GM18526 (cell line): ENCODE results near the gene CCDC3.

Source experiments
- POLR2A ChIP-seq: IDR thresholded peaks from 3 replicates; pipeline ENCODE4 v1.6.1; 2011; ENCODE audit not compliant: insufficient read length; ENCODE audit errors: extremely low read depth

Gene CCDC3

DNA sequence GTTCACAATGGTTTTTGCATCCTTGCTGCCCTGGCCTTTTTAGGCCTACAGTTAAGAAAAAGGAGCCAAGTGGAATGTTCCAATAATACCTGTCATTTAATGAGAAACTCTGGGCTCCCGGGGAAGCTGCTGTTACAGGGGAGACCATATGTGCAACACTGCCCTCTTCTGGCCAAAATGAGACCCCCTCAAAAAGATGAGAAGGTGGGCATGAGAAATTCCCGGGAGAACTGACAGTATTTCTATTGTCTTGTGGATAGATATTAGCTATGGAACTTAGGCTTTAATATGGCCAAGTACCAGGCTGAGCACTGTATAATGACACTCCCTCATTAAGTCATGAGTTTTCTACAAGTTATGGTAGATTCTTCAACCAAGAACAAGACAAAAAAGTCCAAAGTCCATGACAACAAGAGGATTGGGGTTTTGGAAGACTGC, 99.4 kb downstream of the CCDC3 start:
- no peak for TF ChIP-seq POLR2A

- no peak for TF ChIP-seq POLR2A
These were observed 102.0 kb downstream of the CCDC3 start for GRCh38 chr10:12899546-12899945.

GRCh38 chr10:12898271-12898670, 103.2 kb downstream of the CCDC3 start:
- TF ChIP-seq POLR2A: no peak

DNA sequence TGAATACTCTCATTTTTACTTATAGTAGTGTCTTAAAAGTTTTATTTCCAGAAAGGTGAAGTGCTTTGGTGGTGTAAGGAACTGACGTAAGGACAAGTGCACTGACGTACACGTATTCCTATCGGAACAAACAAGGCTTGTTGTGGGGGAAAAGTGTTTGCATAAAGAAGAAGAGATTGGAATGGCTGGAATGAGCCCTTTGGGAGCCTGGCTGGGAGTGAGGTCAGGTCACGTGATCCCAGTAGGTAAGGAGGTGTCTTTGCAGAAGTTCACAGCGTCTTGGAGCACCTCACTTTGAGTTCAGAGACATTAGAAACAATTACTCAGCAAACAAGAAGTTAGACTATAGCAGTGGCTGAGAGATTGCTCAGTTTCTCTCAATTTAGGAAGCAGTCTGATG, 104.2 kb downstream of the CCDC3 start:
- no peak for TF ChIP-seq POLR2A

- TF ChIP-seq POLR2A: no peak
These were observed 105.3 kb downstream of the CCDC3 start for GRCh38 chr10:12896251-12896650.

DNA sequence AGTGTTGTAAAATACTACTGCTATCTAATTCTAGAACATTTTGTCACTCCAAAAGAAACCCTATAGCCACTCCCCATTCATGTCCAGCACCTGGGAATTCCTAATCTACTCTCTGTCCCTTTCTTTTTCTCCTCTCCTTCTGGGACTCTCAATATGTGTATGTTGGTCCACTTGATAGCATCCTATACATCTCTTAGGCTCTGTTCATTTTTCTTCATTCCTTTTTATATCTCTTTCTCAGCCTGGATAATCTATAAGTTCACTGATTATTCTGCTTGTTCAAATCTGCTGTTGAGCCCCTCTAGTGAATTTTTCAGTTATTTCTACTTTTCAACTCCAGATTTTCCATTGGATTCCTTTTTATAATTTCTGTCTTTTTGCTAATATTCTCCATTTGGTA, 108.6 kb downstream of the CCDC3 start:
- no peak for TF ChIP-seq POLR2A

DNA sequence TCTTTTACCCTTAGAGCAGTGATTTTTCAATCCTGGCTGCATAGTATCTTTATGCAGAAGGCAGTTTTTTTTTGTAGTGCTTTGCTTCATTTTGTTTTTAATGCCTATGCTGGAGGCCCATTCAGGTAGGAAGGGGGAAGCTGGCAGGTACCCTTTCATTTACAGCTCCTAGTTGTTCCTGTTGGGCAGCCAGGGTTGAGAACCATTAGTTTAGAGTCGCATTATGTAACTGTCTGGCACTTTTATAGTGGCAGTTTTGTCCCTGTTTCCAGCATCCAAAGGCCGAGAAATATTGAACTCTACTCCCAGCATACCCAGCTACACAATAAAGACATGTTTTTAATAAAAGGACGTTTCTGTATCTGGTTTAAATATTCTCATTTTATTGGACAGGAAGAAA, 110.6 kb downstream of the CCDC3 start:
- TF ChIP-seq POLR2A: no peak

DNA sequence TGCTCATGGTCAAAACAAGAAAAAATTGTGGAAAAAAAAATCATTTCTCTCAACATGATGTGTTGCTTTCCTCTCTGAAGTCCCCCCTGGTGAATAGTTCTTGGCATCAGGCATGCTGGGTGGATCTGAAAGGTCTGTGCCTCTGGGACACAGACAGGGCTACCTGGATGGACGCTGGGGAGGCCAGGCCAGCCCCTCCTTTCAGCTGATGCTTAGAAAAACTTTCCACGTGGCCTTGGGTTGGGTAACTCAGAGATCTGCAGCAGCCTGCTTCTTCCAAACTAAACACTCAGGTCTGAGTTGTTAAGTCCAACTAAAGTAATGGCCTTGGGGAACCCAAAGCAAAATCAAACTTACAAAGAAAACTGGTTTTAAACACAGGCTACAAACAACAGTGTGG, 113.0 kb downstream of the CCDC3 start:
- no peak for TF ChIP-seq POLR2A

- no peak for TF ChIP-seq POLR2A
These were observed 113.7 kb downstream of the CCDC3 start for GRCh38 chr10:12887780-12888179.

GRCh38 chr10:12884851-12885250, 116.7 kb downstream of the CCDC3 start:
- no peak for TF ChIP-seq POLR2A

DNA sequence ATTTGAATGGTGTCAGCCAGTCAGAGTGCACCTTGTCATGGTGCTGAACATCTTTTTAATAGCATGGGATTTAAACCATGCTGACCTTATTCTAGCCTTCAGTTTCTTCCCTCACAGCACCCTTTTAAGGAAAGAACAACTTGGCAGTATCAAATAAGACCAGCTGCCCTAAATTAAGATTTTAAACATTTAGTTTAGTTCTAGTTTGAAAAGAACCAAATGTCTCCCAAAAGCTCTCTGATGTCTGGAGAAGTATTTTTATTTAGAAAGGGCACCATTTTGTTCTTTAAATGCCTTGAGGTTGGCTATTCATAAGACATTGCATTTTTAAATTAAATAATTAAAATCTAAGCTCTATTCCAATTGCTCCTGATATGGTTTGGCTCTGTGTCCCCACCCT, 121.1 kb downstream of the CCDC3 start:
- no peak for TF ChIP-seq POLR2A

GRCh38 chr10:12877150-12877549, 124.4 kb downstream of the CCDC3 start:
- no peak for TF ChIP-seq POLR2A

GRCh38 chr10:12876266-12876665, 125.2 kb downstream of the CCDC3 start:
- no peak for TF ChIP-seq POLR2A

DNA sequence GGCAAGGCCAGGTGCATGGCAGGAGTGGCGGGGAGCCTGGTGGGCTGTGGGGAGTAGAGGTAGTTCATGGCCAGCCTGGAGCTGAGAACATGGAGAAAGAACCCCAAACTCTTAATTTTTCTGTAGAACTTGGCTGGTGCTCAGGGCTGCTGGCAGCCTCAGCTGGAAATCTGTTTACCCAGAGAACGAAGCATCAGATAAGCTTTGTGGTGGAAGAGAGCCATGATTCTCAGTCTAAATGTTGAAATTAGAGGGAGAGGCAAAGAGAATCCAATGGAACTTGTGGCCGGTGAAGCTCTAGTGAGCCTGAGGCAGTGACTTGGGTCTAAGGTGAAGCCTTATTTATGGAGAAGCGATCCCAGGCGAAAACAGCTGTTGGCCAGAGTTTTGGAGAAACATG, 126.4 kb downstream of the CCDC3 start:
- no peak for TF ChIP-seq POLR2A

GRCh38 chr10:12874501-12874900, 127.0 kb downstream of the CCDC3 start:
- TF ChIP-seq POLR2A: no peak

- no peak for TF ChIP-seq POLR2A
These were observed 128.3 kb downstream of the CCDC3 start for GRCh38 chr10:12873172-12873571.

- TF ChIP-seq POLR2A: no peak
These were observed 128.9 kb downstream of the CCDC3 start for GRCh38 chr10:12872577-12872976.

- TF ChIP-seq POLR2A: no peak
These were observed 132.1 kb downstream of the CCDC3 start for GRCh38 chr10:12869427-12869826.
